ENCODE results near the gene SMC2. TPM values are rescaled to one million over a fixed set of nuclear protein-coding genes. Genes with fewer than 3 reads are reported as not detected.

Gene SMC2
- total and polyA plus RNA-seq, 9 of the 15 experiments (the other 6 are each of a cell fraction or from before 2014, with no cell fraction given), result 18.0 to 54.0 (median 32.9) TPM

DNA sequence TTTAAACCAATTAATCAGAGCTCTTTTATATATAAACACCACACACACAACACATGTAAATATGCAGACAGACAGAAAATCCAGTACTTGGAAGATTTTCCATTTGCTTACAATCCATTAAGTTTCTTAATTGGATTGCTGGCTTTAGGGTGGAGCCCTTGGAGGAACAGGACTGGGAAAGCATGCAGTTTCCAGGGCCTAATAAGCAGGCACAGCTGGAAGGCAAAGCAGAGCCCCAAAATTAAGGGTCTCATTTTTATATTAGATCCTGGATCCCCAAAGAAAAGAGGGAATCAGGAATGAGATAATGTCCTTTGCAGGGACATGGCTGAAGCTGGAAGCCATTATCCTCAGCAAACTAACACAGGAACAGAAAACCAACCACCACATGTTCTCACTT, 13.1 kb upstream of the SMC2 start:
- no peak overlapping the region for H2AFZ ChIP-seq (ENCODE audit: low read depth, low read length)
- CTCF ChIA-PET (ENCODE audit: low intra/inter-chr PET ratio), result interaction anchor here (0.6 kb wide), 1 partner anchor 685 kb away, joined by 3 read pairs; no protein-coding TSS in a partner anchor
- no peaks in the 10 kb centered on the region for H3K36me3 ChIP-seq (ENCODE audit: control insufficient read depth, insufficient read depth, low read length)
- H3K9me3 ChIP-seq (replicated peaks; ENCODE audit: control insufficient read depth, insufficient read depth, low read depth, low read length), result no peaks in the 10 kb centered on the region
- H3K27me3 ChIP-seq (ENCODE audit: control insufficient read depth in 2 of 2, insufficient read depth in 2 of 2, low read length in 2 of 2), result no peaks in the 10 kb centered on the region
- H3K4me2 ChIP-seq (ENCODE audit: insufficient read depth, low read length), result no peak overlapping the region
- ATAC-seq, result no peak
- no peak overlapping the region for H3K4me3 ChIP-seq
- no peak for DNase-seq (ENCODE audit: extremely low read depth in 1 of 4, low spot score in 3 of 4)
- TF ChIP-seq CBX5 (IDR thresholded peaks at IDR 0.05; ENCODE audit: borderline replicate concordance, low read depth) (peak; percentile 64; the same call in 1 of the 2 replicates), ZFP36 (IDR thresholded peaks at IDR 0.05; ENCODE audit: low read depth, low read length, partially characterized antibody) (peak; percentile 78)
- TF ChIP-seq, protein P1, sequence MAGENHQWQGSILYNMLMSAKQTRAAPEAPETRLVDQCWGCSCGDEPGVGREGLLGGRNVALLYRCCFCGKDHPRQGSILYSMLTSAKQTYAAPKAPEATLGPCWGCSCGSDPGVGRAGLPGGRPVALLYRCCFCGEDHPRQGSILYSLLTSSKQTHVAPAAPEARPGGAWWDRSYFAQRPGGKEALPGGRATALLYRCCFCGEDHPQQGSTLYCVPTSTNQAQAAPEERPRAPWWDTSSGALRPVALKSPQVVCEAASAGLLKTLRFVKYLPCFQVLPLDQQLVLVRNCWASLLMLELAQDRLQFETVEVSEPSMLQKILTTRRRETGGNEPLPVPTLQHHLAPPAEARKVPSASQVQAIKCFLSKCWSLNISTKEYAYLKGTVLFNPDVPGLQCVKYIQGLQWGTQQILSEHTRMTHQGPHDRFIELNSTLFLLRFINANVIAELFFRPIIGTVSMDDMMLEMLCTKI (IDR thresholded peaks at IDR 0.05; ENCODE audit: partially characterized antibody), result no peak
- no peaks in the 10 kb centered on the region for H3K4me1 ChIP-seq (replicated peaks in 1 of 2; ENCODE audit: control insufficient read depth in 2 of 2, insufficient read depth in 2 of 2, low read length in 2 of 2)
- no peaks in the 10 kb centered on the region for H4K20me1 ChIP-seq (replicated peaks; ENCODE audit: control insufficient read depth, insufficient read depth, low read length)
- intact Hi-C loops (cut with micrococcal nuclease), result loop anchor here (10.0 kb wide), 1 partner anchor 64 kb away; no protein-coding TSS in a partner anchor
- no peaks in the 10 kb centered on the region for H3K79me2 ChIP-seq (ENCODE audit: control insufficient read depth, insufficient read depth, low read length)
- POLR2A ChIA-PET, result interaction anchor here (0.9 kb wide), 1 partner anchor 45 kb away, joined by 3 read pairs; no protein-coding TSS in a partner anchor
- BruUV-seq (replicated peaks), result no TSS peak
- no peaks in the 10 kb centered on the region for H3K9me1 ChIP-seq (ENCODE audit: control insufficient read depth, insufficient read depth, low read length)
- no peak overlapping the region for H3K27ac ChIP-seq (ENCODE audit: extremely low read depth, low read depth, low read length)
- FAIRE-seq, result no peak
- H3K9ac ChIP-seq (ENCODE audit: insufficient read depth in 1 of 2, low read depth in 2 of 2, low read length in 2 of 2), result no peak overlapping the region
- in situ Hi-C loops (cut with MboI), result no loop called here

DNA sequence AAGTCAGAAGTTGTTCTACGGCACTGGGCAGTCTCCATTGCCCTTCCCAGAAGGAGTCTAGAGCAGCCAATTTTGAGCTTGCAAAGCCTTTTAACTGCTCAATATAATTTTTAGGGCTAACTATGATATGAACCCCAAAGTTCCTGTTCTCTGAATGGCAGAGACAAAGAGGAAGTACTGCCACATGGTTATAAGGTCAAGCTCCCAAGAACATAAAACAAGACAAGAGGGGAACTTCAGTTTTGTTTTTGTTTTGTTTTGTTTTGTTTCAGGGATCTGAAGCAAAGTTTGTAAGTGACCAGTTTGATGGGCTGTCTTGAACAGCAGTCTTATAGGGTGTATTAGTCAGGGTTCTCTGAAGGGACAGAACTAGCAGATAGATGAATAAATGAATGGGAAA, 11.9 kb upstream of the SMC2 start:
- Histone ChIP-seq H3K4me2 (ENCODE audit: insufficient read depth, low read length) (no peak overlapping the region), H3K9me1 (ENCODE audit: control insufficient read depth, insufficient read depth, low read length) (no peaks in the 10 kb centered on the region), H3K27me3 (ENCODE audit: control insufficient read depth in 2 of 2, insufficient read depth in 2 of 2, low read length in 2 of 2) (no peaks in the 10 kb centered on the region), H3K4me1 (replicated peaks in 1 of 2; ENCODE audit: control insufficient read depth in 2 of 2, insufficient read depth in 2 of 2, low read length in 2 of 2) (no peaks in the 10 kb centered on the region), H3K4me3 (no peak overlapping the region), H3K9me3 (replicated peaks; ENCODE audit: control insufficient read depth, insufficient read depth, low read depth, low read length) (no peaks in the 10 kb centered on the region), H3K27ac (ENCODE audit: extremely low read depth, low read depth, low read length) (no peak overlapping the region), H2AFZ (ENCODE audit: low read depth, low read length) (no peak overlapping the region), H4K20me1 (replicated peaks; ENCODE audit: control insufficient read depth, insufficient read depth, low read length) (no peaks in the 10 kb centered on the region), H3K36me3 (ENCODE audit: control insufficient read depth, insufficient read depth, low read length) (no peaks in the 10 kb centered on the region), H3K9ac (ENCODE audit: insufficient read depth in 1 of 2, low read depth in 2 of 2, low read length in 2 of 2) (no peak overlapping the region), H3K79me2 (ENCODE audit: control insufficient read depth, insufficient read depth, low read length) (no peaks in the 10 kb centered on the region)
- DNase-seq (ENCODE audit: extremely low read depth in 1 of 4, low spot score in 3 of 4), result no peak
- in situ Hi-C loops (cut with MboI), result no loop called here
- ChIA-PET CTCF (ENCODE audit: low intra/inter-chr PET ratio) (no interaction called here), POLR2A (interaction anchor here (1.1 kb wide), 1 partner anchor 12 kb away, joined by 4 read pairs; the partner anchor contains the start of gene SMC2)
- ATAC-seq, result no peak
- FAIRE-seq, result no peak
- intact Hi-C loops (cut with micrococcal nuclease), result loop anchor here (10.0 kb wide), 1 partner anchor 63 kb away; no protein-coding TSS in a partner anchor
- BruUV-seq (replicated peaks), result no TSS peak
- 9% methylated on average over 1 of the region's 1 CpG for WGBS (ENCODE audit: insufficient coverage, low coverage, missing lambda C conversion rate)
- TF ChIP-seq KAT2B (IDR thresholded peaks at IDR 0.05; ENCODE audit: low read depth, low read length) (no peak), CBX3 (IDR thresholded peaks at IDR 0.05; ENCODE audit: borderline replicate concordance in 1 of 2, low read length in 2 of 2) (no peak), SREBF2 (CRISPR knock-in tag; IDR thresholded peaks at IDR 0.05) (no peak), EP300 (IDR thresholded peaks at IDR 0.05; ENCODE audit: low read length) (no peak)
- TF ChIP-seq, protein P2, sequence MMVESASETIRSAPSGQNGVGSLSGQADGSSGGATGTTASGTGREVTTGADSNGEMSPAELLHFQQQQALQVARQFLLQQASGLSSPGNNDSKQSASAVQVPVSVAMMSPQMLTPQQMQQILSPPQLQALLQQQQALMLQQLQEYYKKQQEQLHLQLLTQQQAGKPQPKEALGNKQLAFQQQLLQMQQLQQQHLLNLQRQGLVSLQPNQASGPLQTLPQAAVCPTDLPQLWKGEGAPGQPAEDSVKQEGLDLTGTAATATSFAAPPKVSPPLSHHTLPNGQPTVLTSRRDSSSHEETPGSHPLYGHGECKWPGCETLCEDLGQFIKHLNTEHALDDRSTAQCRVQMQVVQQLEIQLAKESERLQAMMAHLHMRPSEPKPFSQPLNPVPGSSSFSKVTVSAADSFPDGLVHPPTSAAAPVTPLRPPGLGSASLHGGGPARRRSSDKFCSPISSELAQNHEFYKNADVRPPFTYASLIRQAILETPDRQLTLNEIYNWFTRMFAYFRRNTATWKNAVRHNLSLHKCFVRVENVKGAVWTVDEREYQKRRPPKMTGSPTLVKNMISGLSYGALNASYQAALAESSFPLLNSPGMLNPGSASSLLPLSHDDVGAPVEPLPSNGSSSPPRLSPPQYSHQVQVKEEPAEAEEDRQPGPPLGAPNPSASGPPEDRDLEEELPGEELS (CRISPR knock-in tag; IDR thresholded peaks at IDR 0.05; ENCODE audit: borderline replicate concordance), result no peak
- TF ChIP-seq, protein P3, sequence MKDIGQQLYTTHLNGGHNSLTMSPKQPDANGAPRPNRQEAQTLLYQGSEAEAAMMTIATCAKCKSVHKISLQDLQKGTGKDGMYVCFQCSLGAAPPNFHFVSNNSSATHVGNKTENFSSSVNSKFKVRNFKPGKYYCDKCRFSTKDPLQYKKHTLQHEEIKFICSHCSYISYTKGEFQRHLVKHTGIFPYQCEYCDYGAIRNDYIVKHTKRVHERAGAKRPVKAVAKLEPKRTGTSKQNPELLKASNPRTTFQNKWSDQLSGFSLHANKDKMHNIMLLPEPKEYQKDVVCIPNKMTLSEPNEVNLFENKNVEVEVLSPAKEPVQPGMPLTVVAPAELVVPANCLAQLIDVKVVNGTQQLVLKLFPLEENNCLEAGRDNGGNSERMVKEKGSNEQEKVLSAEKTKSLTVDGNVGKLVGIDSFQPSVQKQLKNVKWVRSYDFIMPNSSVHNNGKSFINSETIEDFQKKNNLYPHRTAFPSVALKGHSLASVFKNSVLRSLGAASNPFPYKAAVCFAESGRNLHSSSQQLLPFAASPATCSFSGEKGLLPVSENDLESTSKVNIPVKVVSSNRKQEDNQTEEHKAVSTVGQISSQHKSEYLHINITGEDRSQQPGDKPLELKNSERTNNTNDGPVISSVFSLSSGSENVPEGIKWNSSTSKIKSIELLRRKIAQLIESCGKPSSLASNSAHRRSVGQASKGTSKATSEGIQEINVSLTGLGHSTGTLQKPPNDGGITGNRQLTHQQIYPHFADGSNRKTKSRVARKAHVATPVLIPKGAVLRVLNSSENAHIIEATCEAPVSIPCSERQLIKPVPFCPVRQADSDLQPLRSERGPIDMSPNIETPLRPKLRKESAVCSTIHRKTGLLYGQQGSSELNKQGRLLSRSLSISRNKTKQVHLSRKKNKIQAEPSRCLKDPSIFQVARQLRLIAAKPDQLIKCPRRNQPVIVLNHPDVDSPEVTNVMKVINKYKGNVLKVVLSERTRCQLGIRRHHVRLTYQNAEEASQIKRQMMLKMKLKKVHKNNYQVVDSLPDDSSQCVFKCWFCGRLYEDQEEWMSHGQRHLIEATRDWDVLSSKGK (CRISPR knock-in tag; IDR thresholded peaks at IDR 0.05), result no peak
